GM23338 (cell line): Measurements from ENCODE around the gene STON2. TPM values are rescaled to one million over a fixed set of nuclear protein-coding genes. Genes with fewer than 3 reads are reported as not detected.

Experiments
- ATAC-seq: fragments of 200-7000 bp; cut with Tn5 transposase; 3 replicates; pipeline ENCODE4 v1.9.1; 2020
- DNase-seq: peaks from one replicate; pipeline ENCODE4 v3.0.0-alpha.2; 2015; ENCODE audit warnings: low spot score
- H2AFZ ChIP-seq: fragments of 200-600 bp; sonication (generic); 2 replicates; pipeline ENCODE4 v1.8.0; 2016; ENCODE audit warnings: antibody characterized with exemption, mild to moderate bottlenecking, moderate library complexity
- H3F3A ChIP-seq: fragments of 200-600 bp; sonication (generic); replicated peaks from 2 replicates; pipeline ENCODE4 v1.8.0; 2017; ENCODE audit warnings: antibody characterized with exemption, mixed run types, low read depth
- H3K27ac ChIP-seq: fragments of 200-600 bp; sonication (generic); 2 replicates; pipeline ENCODE4 v1.6.1; 2016; ENCODE audit warnings: low read depth
- H3K27me3 ChIP-seq: fragments of 200-600 bp; sonication (generic); 2 replicates; pipeline ENCODE4 v1.8.0; 2016; ENCODE audit warnings: mild to moderate bottlenecking, mixed run types, moderate library complexity; ENCODE audit not compliant: insufficient read depth
- H3K36me3 ChIP-seq: fragments of 200-600 bp; sonication (generic); 2 replicates; pipeline ENCODE4 v1.8.0; 2016; ENCODE audit warnings: mild to moderate bottlenecking; ENCODE audit not compliant: insufficient read depth
- H3K4me1 ChIP-seq: fragments of 200-600 bp; sonication (generic); 2 replicates; pipeline ENCODE4 v1.8.0; 2016; ENCODE audit warnings: mild to moderate bottlenecking, moderate library complexity; ENCODE audit not compliant: insufficient read depth
- H3K4me2 ChIP-seq: fragments of 200-600 bp; sonication (generic); 2 replicates; pipeline ENCODE4 v1.7.1; 2017; ENCODE audit warnings: mixed run types
- H3K4me3 ChIP-seq: fragments of 200-600 bp; sonication (generic); 2 replicates; pipeline ENCODE4 v1.6.1; 2016; ENCODE audit warnings: mixed run types
- H3K79me2 ChIP-seq: fragments of 200-600 bp; sonication (generic); replicated peaks from 2 replicates; pipeline ENCODE4 v1.8.0; 2017; ENCODE audit warnings: mild to moderate bottlenecking; ENCODE audit not compliant: insufficient read depth
- H3K9me2 ChIP-seq: fragments of 200-600 bp; sonication (generic); 2 replicates; pipeline ENCODE4 v1.8.0; 2017; ENCODE audit not compliant: insufficient read depth
- H4K20me1 ChIP-seq: fragments of 200-600 bp; sonication (generic); replicated peaks from 2 replicates; pipeline ENCODE4 v1.8.0; 2017; ENCODE audit warnings: mild to moderate bottlenecking; ENCODE audit not compliant: insufficient read depth
- H3K27ac Mint-ChIP-seq: 2 replicates; pipeline ENCODE4 v1.8.0; 2020; ENCODE audit warnings: inconsistent platforms, mild to moderate bottlenecking, moderate library complexity, mixed read lengths
- H3K27me3 Mint-ChIP-seq: 3 replicates; pipeline ENCODE4 v1.8.0; 2022; ENCODE audit warnings: low read depth, mild to moderate bottlenecking, moderate library complexity, mixed read lengths, inconsistent platforms; ENCODE audit not compliant: insufficient read depth, poor library complexity
- H3K36me3 Mint-ChIP-seq: 3 replicates; pipeline ENCODE4 v1.8.0; 2021; ENCODE audit warnings: low read depth, mild to moderate bottlenecking, inconsistent platforms, moderate library complexity, mixed read lengths
- H3K4me1 Mint-ChIP-seq: 3 replicates; pipeline ENCODE4 v1.8.0; 2020; ENCODE audit warnings: mild to moderate bottlenecking, inconsistent platforms, mixed read lengths
- H3K4me3 Mint-ChIP-seq: 3 replicates; pipeline ENCODE4 v1.8.0; 2021; ENCODE audit warnings: moderate library complexity, mild to moderate bottlenecking, inconsistent platforms, mixed read lengths
- H3K9me3 Mint-ChIP-seq: 3 replicates; pipeline ENCODE4 v1.8.0; 2020; ENCODE audit warnings: moderate library complexity, mild to moderate bottlenecking, inconsistent platforms, mixed read lengths
- CREB1 ChIP-seq: fragments of 250-450 bp; sonication (Bioruptor Pico); IDR thresholded peaks from 2 replicates; pipeline ENCODE4 v1.5.0; 2020; ENCODE audit warnings: low read depth, mild to moderate bottlenecking, moderate library complexity
- ETS1 ChIP-seq: IDR thresholded peaks from 2 replicates; pipeline ENCODE4 v1.6.1; 2016; ENCODE audit warnings: antibody characterized with exemption
- EZH2 ChIP-seq: fragments of 200-600 bp; sonication (generic); IDR thresholded peaks from one replicate; pipeline ENCODE4 v1.8.0; 2017; ENCODE audit warnings: antibody characterized with exemption, mild to moderate bottlenecking, low read depth; ENCODE audit not compliant: unreplicated experiment
- EZH2phosphoT487 ChIP-seq: fragments of 200-600 bp; sonication (generic); IDR thresholded peaks from one replicate; pipeline ENCODE4 v1.8.1; 2018; ENCODE audit warnings: antibody characterized with exemption; ENCODE audit not compliant: unreplicated experiment
- JUNB ChIP-seq: IDR thresholded peaks from one replicate; pipeline ENCODE4 v1.6.1; 2016; ENCODE audit warnings: antibody characterized with exemption; ENCODE audit not compliant: unreplicated experiment
- NANOG ChIP-seq: IDR thresholded peaks from 2 replicates; pipeline ENCODE4 v1.6.1; 2016; ENCODE audit warnings: antibody characterized with exemption, borderline replicate concordance
- POLR2AphosphoS5 ChIP-seq: IDR thresholded peaks from 2 replicates; pipeline ENCODE4 v1.6.1; 2016; ENCODE audit warnings: antibody characterized with exemption, low read depth
- REST ChIP-seq: IDR thresholded peaks from one replicate; pipeline ENCODE4 v1.6.1; 2018; ENCODE audit warnings: antibody characterized with exemption; ENCODE audit not compliant: unreplicated experiment
- STAT1 ChIP-seq: IDR thresholded peaks from one replicate; pipeline ENCODE4 v1.6.1; 2016; ENCODE audit warnings: antibody characterized with exemption; ENCODE audit not compliant: unreplicated experiment
- ZNF114 ChIP-seq: fragments of 250-450 bp; sonication (Bioruptor Pico); IDR thresholded peaks from 2 replicates; pipeline ENCODE4 v1.5.0; 2020; ENCODE audit warnings: mild to moderate bottlenecking, moderate library complexity
- ZNF331 ChIP-seq: fragments of 250-450 bp; sonication (Bioruptor Pico); IDR thresholded peaks from 2 replicates; pipeline ENCODE4 v1.5.0; 2020; ENCODE audit warnings: low read depth, mild to moderate bottlenecking, moderate library complexity
- ZNF462 ChIP-seq: fragments of 250-450 bp; sonication (Bioruptor Pico); IDR thresholded peaks from 2 replicates; pipeline ENCODE4 v1.5.0; 2020; ENCODE audit warnings: mild to moderate bottlenecking, moderate library complexity
- polyA plus RNA-seq: library from polyadenylated mRNA; unstranded; fragments of >200 nt; fragmentation: Nextera tagmentation; extraction: Ambion mirVana; gene quantifications from 2 replicates; pipeline ENCODE4 v1.2.1, GENCODE V29; 2016
- total RNA-seq: library from RNA; depleted of rRNA; stranded (reverse); fragments of >200 nt; shearing (Covaris generic); gene quantifications from 2 replicates; pipeline ENCODE4 v1.2.3, GENCODE V29; 2014
- TF ChIP-seq, protein P1 (sequence below), 2 experiments: fragments of 200-600 bp in 1 of 2; sonication (generic) in 1 of 2; conservative IDR thresholded peaks; 2 replicates each; pipeline versions ENCODE4 v1.5.1 to v1.6.1; 2016 to 2017; ENCODE audit warnings: antibody characterized with exemption in 2 of 2, low read depth in 2 of 2, mild to moderate bottlenecking in 2 of 2, moderate library complexity in 1 of 2

The STON2 gene
- total and polyA plus RNA-seq, 2 experiments from 2014 or later = 8.2 to 71.0 TPM

DNA sequence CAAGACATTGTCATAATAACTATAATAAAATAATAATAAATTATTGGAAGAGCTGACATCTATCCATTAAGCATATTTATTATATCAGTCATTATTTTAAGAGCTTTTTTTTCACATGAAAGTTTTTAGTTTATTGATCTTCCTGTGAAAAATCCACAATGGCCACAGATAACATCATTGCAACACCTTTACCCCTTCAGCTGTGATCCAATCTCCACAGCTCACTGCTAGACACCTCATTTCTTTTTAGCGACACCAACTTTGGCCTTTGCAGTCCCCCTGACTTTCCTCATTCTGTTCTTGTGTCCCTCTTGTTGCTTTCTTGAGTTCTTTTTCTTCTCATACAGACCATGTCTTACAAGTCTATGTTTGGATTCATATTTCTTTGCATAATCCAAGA is 67.4 kb downstream of the STON2 start:
- no peak overlapping the region for H3K27ac Mint-ChIP-seq

More for the DNA sequence above, 67.4 kb downstream of the STON2 start:
- Histone ChIP-seq H3K27me3 (no peaks in the 10 kb centered on the region), H3F3A (no peaks in the 10 kb centered on the region), H3K4me3 (no peak overlapping the region), H3K36me3 (no peaks in the 10 kb centered on the region), H4K20me1 (no peaks in the 10 kb centered on the region), H3K79me2 (no peaks in the 10 kb centered on the region; the same call in 1 of the 2 replicates), H3K9me2 (no peaks in the 10 kb centered on the region), H2AFZ (no peak overlapping the region), H3K27ac (no peak overlapping the region), H3K4me2 (no peak overlapping the region), H3K4me1 (no peaks in the 10 kb centered on the region)
- Mint-ChIP-seq H3K4me1 (peaks cover 11% of the 10 kb centered on the region; the same call in 2 of the 3 replicates), H3K27me3 (no peaks in the 10 kb centered on the region), H3K9me3 (no peaks in the 10 kb centered on the region), H3K36me3 (no peaks in the 10 kb centered on the region; the same call in 2 of the 3 replicates), H3K4me3 (no peak overlapping the region)
- TF ChIP-seq REST (no peak), ETS1 (no peak), EZH2phosphoT487 (no peak), EZH2 (no peak), ZNF462 (CRISPR knock-in tag) (no peak), NANOG (no peak), ZNF331 (CRISPR knock-in tag) (no peak), STAT1 (no peak), JUNB (no peak), CREB1 (no peak), ZNF114 (no peak), POLR2AphosphoS5 (no peak)
- TF ChIP-seq, protein P1, sequence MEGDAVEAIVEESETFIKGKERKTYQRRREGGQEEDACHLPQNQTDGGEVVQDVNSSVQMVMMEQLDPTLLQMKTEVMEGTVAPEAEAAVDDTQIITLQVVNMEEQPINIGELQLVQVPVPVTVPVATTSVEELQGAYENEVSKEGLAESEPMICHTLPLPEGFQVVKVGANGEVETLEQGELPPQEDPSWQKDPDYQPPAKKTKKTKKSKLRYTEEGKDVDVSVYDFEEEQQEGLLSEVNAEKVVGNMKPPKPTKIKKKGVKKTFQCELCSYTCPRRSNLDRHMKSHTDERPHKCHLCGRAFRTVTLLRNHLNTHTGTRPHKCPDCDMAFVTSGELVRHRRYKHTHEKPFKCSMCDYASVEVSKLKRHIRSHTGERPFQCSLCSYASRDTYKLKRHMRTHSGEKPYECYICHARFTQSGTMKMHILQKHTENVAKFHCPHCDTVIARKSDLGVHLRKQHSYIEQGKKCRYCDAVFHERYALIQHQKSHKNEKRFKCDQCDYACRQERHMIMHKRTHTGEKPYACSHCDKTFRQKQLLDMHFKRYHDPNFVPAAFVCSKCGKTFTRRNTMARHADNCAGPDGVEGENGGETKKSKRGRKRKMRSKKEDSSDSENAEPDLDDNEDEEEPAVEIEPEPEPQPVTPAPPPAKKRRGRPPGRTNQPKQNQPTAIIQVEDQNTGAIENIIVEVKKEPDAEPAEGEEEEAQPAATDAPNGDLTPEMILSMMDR (conservative IDR thresholded peaks at IDR 0.05; ENCODE audit: low read depth in 2 of 2) = no peak
- ATAC-seq (no peak), DNase-seq (no peak)
